Activated CD4-positive, alpha-beta T cell treated with anti-CD3 and anti-CD28 coated beads for 4 hours (primary cell): ENCODE results near the gene NLGN4Y.

ENCODE experiments used
- DNase-seq, 2 donors: peaks; one replicate each; pipeline ENCODE4 v3.0.0-alpha.2; 2020

NLGN4Y gene

GRCh38 chrY:14679181-14679580, 154.9 kb downstream of the NLGN4Y start:
- no peak for DNase-seq

GRCh38 chrY:14694543-14694942, 170.2 kb downstream of the NLGN4Y start:
- no peak for DNase-seq

GRCh38 chrY:14708158-14708557, 183.8 kb downstream of the NLGN4Y start:
- no peak for DNase-seq

- no peak for DNase-seq
These were observed 217.3 kb downstream of the NLGN4Y start for GRCh38 chrY:14741596-14741995.

GRCh38 chrY:14748329-14748728, 224.0 kb downstream of the NLGN4Y start:
- DNase-seq, result no peak

GRCh38 chrY:14755571-14755970, 231.2 kb downstream of the NLGN4Y start:
- no peak for DNase-seq

GRCh38 chrY:14762903-14763302, 238.6 kb downstream of the NLGN4Y start:
- DNase-seq, result no peak

- DNase-seq, result no peak
These were observed 239.3 kb downstream of the NLGN4Y start for GRCh38 chrY:14763600-14763999.

- no peak for DNase-seq
These were observed 253.9 kb downstream of the NLGN4Y start for GRCh38 chrY:14778208-14778607.

- DNase-seq, result no peak
These were observed 268.8 kb downstream of the NLGN4Y start for GRCh38 chrY:14793104-14793503.

- no peak for DNase-seq
These were observed 269.3 kb downstream of the NLGN4Y start for GRCh38 chrY:14793674-14794073.

GRCh38 chrY:14798010-14798409, 273.7 kb downstream of the NLGN4Y start:
- no peak for DNase-seq

GRCh38 chrY:14801096-14801495, 276.8 kb downstream of the NLGN4Y start:
- DNase-seq, result no peak

- DNase-seq, result no peak
These were observed 277.8 kb downstream of the NLGN4Y start for GRCh38 chrY:14802125-14802524.

- DNase-seq, result no peak
These were observed 279.7 kb downstream of the NLGN4Y start for GRCh38 chrY:14804041-14804440.

GRCh38 chrY:14818452-14818851, 294.1 kb downstream of the NLGN4Y start:
- no peak for DNase-seq

- no peak for DNase-seq
These were observed 297.9 kb downstream of the NLGN4Y start for GRCh38 chrY:14822201-14822600.

- no peak for DNase-seq
These were observed 298.6 kb downstream of the NLGN4Y start for GRCh38 chrY:14822906-14823305.

- no peak for DNase-seq
These were observed 300.3 kb downstream of the NLGN4Y start for GRCh38 chrY:14824583-14824982.

- DNase-seq, result no peak
These were observed 301.4 kb downstream of the NLGN4Y start for GRCh38 chrY:14825728-14826127.

- no peak for DNase-seq
These were observed 304.2 kb downstream of the NLGN4Y start for GRCh38 chrY:14828531-14828930.

- no peak for DNase-seq
These were observed 305.1 kb downstream of the NLGN4Y start for GRCh38 chrY:14829366-14829885.

GRCh38 chrY:14834103-14835060, 310.1 kb downstream of the NLGN4Y start:
- DNase-seq, result no peak

- no peak for DNase-seq
These were observed 313.1 kb downstream of the NLGN4Y start for GRCh38 chrY:14837466-14837865.

GRCh38 chrY:14850734-14851133, 326.4 kb downstream of the NLGN4Y start:
- no peak for DNase-seq
